ENCODE measurements around the gene MAGI2.

The MAGI2 gene

DNA sequence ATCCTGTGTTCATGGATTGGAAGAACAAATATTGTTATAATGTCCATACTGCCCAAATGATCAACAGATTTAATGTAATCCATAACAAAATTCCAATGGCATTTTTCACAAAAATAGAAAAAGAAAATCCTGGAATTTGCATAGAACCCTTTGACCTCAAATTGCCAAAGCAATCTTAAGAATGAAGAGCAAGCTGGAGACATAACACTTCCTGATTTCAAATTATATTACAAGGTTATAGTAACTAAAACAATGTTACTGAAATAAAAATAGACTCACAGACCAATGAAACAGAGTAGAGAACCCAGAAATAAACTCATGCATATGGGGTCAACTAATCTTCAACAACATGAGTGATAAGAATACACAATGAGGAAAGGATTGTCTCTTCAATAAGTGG is 1352.4 kb downstream of the MAGI2 start:
- DNase-seq (ENCODE audit: insufficient read length, low spot score) (no peak), FAIRE-seq (no peak)
- no peak for TF ChIP-seq POLR2A (IDR thresholded peaks at IDR 0.05; ENCODE audit: low read depth, low read length)
- no peak for TF ChIP-seq POLR2AphosphoS5 (IDR thresholded peaks at IDR 0.05; ENCODE audit: low read depth, low read length)
- TF ChIP-seq SPI1 (IDR thresholded peaks at IDR 0.05; ENCODE audit: low read depth, low read length): no peak
- no peak for TF ChIP-seq TAF1 (IDR thresholded peaks at IDR 0.05; ENCODE audit: low read depth, low read length)
- TF ChIP-seq PAX5 (IDR thresholded peaks at IDR 0.05; ENCODE audit: insufficient read depth, low read length, severe bottlenecking): no peak
- no peak for TF ChIP-seq POU2F2 (IDR thresholded peaks at IDR 0.05; ENCODE audit: low read depth, low read length)

DNA sequence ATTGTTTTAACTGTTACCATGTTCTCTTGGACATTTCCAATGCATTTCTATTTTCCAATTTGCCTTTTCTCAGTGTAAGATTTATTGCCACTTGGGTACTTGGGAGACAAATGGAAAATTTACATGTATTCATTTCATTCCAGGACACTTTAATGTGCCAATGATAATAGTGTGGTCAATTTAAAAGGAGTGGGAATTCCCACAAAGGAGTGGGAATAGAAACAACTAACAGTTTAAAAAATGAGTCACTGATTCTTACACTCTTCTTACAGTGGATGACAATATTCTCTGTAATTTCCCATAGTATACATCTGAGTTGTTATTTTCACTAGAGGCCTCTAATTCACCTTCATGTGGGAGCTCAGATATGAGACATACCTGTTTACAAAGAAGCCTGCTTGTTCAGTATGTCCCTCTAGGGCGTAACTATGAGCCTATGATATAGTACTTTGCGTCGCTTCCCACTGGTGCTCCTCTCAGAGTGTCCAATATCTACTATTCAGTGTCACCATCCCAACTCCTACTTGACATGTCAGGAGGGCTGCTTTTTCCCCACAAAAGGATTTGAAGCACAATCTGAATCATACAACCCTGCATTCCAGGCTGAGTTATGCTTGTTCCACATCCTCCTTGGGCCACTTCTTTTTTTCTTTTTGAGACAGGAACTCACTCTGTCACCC is 1353.6 kb downstream of the MAGI2 start:
- TF ChIP-seq POU2F2 (IDR thresholded peaks at IDR 0.05; ENCODE audit: low read depth, low read length) (no peak), POLR2A (IDR thresholded peaks at IDR 0.05; ENCODE audit: low read depth, low read length) (no peak), POLR2AphosphoS5 (IDR thresholded peaks at IDR 0.05; ENCODE audit: low read depth, low read length) (no peak), SPI1 (IDR thresholded peaks at IDR 0.05; ENCODE audit: low read depth, low read length) (no peak), PAX5 (IDR thresholded peaks at IDR 0.05; ENCODE audit: insufficient read depth, low read length, severe bottlenecking) (no peak), TAF1 (IDR thresholded peaks at IDR 0.05; ENCODE audit: low read depth, low read length) (no peak)
- DNase-seq (ENCODE audit: insufficient read length, low spot score): no peak
- no peak for FAIRE-seq

DNA sequence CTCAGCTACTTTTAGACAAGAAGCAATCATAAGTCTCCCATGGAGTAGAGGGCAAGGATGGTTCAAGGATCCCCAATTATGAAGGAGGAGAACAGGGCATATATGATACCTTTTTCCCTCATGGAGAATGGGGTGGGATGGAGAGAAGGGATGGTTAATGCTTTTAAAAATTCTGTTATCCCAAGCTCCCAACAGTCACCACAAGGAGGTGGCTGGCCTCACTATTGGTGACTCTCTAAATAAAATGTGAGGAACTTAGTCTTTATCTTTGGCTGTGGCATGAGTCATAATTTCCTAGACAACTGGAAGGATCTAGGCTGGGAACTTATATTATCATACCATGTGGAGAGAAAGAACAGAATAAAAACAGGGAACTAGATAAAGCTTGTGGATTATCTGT is 1357.9 kb downstream of the MAGI2 start:
- TF ChIP-seq POU2F2 (IDR thresholded peaks at IDR 0.05; ENCODE audit: low read depth, low read length) (no peak), TAF1 (IDR thresholded peaks at IDR 0.05; ENCODE audit: low read depth, low read length) (no peak), POLR2A (IDR thresholded peaks at IDR 0.05; ENCODE audit: low read depth, low read length) (no peak), SPI1 (IDR thresholded peaks at IDR 0.05; ENCODE audit: low read depth, low read length) (no peak), POLR2AphosphoS5 (IDR thresholded peaks at IDR 0.05; ENCODE audit: low read depth, low read length) (no peak)
- FAIRE-seq (no peak), DNase-seq (ENCODE audit: insufficient read length, low spot score) (no peak)

DNA sequence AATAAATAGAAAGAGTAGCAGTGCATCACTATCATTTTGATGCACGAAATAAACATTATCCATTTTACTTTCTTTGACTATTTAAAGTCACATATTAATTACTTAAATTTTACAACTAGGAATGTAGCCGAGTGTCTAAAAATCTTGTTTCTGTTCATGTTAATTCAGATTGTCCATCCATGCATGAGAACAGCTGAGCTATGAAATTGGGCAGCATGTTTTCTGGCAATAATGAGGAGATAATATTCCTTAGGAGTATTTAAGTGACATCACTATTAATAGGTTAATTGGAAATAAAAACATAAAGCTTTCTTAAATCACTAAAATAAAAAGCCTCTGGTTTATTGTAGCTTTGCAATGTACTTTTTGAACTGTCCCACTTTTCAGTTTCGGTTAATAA is 1361.1 kb downstream of the MAGI2 start:
- DNase-seq (ENCODE audit: insufficient read length, low spot score) (no peak), FAIRE-seq (no peak)
- TF ChIP-seq SPI1 (IDR thresholded peaks at IDR 0.05; ENCODE audit: low read depth, low read length) (no peak), POLR2A (IDR thresholded peaks at IDR 0.05; ENCODE audit: low read depth, low read length) (no peak), TAF1 (IDR thresholded peaks at IDR 0.05; ENCODE audit: low read depth, low read length) (no peak)

DNA sequence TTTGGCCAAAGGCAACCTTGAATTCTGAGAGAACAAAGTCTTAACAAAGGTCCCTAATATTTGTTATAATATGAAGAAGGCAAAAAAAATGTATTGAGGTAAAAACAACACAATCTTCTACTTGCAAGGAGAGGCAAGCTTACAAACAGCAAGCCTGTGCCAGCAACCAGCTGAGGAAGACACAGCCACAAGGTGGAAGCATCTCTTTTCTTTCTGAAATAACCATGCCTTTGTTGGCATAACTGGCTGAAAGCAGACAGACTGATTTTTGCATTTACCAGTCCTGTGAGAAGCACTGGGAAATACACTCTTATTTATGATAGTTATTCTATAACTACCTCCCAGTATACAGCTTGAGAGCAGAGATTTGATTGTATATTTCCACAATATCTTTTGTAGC is 1362.9 kb downstream of the MAGI2 start:
- no peak for TF ChIP-seq PAX5 (IDR thresholded peaks at IDR 0.05; ENCODE audit: insufficient read depth, low read length, severe bottlenecking)
- TF ChIP-seq POLR2AphosphoS5 (IDR thresholded peaks at IDR 0.05; ENCODE audit: low read depth, low read length): no peak
- TF ChIP-seq POLR2A (IDR thresholded peaks at IDR 0.05; ENCODE audit: low read depth, low read length): no peak
- TF ChIP-seq POU2F2 (IDR thresholded peaks at IDR 0.05; ENCODE audit: low read depth, low read length): no peak
- no peak for TF ChIP-seq SPI1 (IDR thresholded peaks at IDR 0.05; ENCODE audit: low read depth, low read length)
- no peak for TF ChIP-seq TAF1 (IDR thresholded peaks at IDR 0.05; ENCODE audit: low read depth, low read length)
- FAIRE-seq (no peak), DNase-seq (ENCODE audit: insufficient read length, low spot score) (no peak)

DNA sequence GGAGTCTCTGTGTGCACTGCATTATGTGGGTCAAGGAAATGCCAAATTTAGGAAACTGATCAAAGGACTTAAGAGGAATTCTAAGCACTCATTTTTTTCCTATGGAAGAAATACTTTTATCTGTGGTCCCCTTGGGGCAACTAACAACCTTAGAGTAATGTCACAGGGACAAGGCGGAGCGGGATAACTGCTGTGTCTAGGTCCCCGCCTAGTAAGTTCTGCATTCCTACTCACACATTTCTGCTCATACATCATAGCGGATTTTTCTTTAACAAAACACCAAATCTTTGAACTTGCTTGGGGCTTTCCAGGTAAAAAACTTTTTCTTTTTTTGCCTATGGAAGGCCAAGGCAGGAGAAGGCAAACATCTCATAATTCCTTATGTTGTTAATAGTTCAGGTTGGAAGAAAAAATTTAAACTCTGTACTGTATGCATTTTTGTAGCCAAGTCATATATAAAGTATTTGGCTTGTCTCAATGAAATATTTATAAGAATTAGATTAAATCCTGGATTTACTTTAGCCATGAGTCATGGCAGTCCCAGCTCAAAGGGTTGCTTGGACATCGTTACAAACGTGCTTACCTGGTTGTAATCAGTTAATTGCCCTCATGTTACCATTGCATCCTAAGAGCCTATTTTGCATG is 1369.9 kb downstream of the MAGI2 start:
- TF ChIP-seq POU2F2 (IDR thresholded peaks at IDR 0.05; ENCODE audit: low read depth, low read length): no peak
- no peak for TF ChIP-seq POLR2AphosphoS5 (IDR thresholded peaks at IDR 0.05; ENCODE audit: low read depth, low read length)
- TF ChIP-seq SPI1 (IDR thresholded peaks at IDR 0.05; ENCODE audit: low read depth, low read length): no peak
- no peak for TF ChIP-seq POLR2A (IDR thresholded peaks at IDR 0.05; ENCODE audit: low read depth, low read length)
- TF ChIP-seq TAF1 (IDR thresholded peaks at IDR 0.05; ENCODE audit: low read depth, low read length): no peak
- no peak for TF ChIP-seq PAX5 (IDR thresholded peaks at IDR 0.05; ENCODE audit: insufficient read depth, low read length, severe bottlenecking)
- FAIRE-seq (no peak), DNase-seq (ENCODE audit: insufficient read length, low spot score) (no peak)

DNA sequence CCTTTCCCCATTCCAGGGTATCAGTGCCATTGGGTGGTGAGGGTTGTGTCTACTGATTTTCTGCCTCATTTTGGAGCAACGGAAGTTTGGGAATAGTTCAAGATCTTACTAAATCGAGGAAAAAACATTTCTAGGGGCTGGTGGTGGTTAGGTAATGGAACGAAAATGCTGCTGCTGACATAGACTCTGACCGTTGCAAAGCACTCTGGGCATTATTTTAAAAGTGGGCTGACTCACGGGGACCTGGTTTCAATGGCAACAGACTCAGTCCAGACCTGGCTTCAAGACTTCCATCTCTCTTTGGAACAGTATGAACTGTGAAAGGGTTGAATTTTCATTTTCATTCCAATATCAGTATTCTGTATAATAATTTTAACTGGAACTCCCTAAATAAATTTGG is 1370.9 kb downstream of the MAGI2 start:
- no peak for FAIRE-seq
- no peak for DNase-seq (ENCODE audit: insufficient read length, low spot score)
- TF ChIP-seq PAX5 (IDR thresholded peaks at IDR 0.05; ENCODE audit: insufficient read depth, low read length, severe bottlenecking): no peak

DNA sequence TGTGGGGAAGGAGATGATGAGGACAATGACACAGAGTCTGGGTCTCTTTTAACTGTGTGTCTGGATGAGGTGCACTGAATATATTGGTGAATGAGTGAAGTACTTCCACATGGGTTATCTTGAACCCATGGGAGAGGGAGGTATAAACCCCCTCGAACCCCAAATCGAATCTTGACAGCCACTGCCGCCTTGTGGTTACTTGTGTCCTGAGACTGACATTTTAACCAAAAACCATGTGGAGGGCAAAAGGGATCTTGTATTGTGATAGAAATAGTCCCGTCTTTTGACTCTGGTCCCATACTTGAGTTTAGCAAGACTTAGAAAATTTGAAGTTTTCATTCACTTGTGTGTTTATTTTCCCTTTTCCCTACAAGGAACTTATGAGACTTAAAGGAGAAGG is 1371.6 kb downstream of the MAGI2 start:
- DNase-seq (ENCODE audit: insufficient read length, low spot score): no peak

DNA sequence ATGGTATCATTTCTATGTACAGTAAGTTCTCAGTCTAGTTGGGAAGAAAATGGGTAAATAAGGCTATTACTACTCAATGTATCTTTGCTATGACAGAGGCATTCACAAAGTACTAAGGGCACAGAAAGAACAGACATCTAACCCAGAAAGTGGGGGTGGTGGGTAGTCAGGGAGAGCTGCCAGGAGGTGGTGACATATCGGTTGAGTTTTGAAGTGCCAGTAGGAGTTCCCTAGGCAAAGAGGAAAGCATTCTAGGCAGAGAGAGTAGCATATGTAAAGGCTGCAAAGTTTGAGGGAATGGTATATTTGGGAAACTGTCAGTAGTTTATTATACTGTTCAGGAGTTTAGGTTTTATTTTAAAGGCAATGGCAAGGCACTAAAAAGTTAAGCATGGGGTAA is 1372.1 kb downstream of the MAGI2 start:
- DNase-seq (ENCODE audit: insufficient read length, low spot score) (no peak), FAIRE-seq (no peak)
- TF ChIP-seq TAF1 (IDR thresholded peaks at IDR 0.05; ENCODE audit: low read depth, low read length) (no peak), POLR2AphosphoS5 (IDR thresholded peaks at IDR 0.05; ENCODE audit: low read depth, low read length) (no peak), POU2F2 (IDR thresholded peaks at IDR 0.05; ENCODE audit: low read depth, low read length) (no peak), POLR2A (IDR thresholded peaks at IDR 0.05; ENCODE audit: low read depth, low read length) (no peak), SPI1 (IDR thresholded peaks at IDR 0.05; ENCODE audit: low read depth, low read length) (no peak), PAX5 (IDR thresholded peaks at IDR 0.05; ENCODE audit: insufficient read depth, low read length, severe bottlenecking) (no peak)

More for the DNA sequence above, 1371.6 kb downstream of the MAGI2 start:
- no peak for FAIRE-seq
- TF ChIP-seq POLR2AphosphoS5 (IDR thresholded peaks at IDR 0.05; ENCODE audit: low read depth, low read length) (no peak), POU2F2 (IDR thresholded peaks at IDR 0.05; ENCODE audit: low read depth, low read length) (no peak), POLR2A (IDR thresholded peaks at IDR 0.05; ENCODE audit: low read depth, low read length) (no peak), SPI1 (IDR thresholded peaks at IDR 0.05; ENCODE audit: low read depth, low read length) (no peak), TAF1 (IDR thresholded peaks at IDR 0.05; ENCODE audit: low read depth, low read length) (no peak), PAX5 (IDR thresholded peaks at IDR 0.05; ENCODE audit: insufficient read depth, low read length, severe bottlenecking) (no peak)

DNA sequence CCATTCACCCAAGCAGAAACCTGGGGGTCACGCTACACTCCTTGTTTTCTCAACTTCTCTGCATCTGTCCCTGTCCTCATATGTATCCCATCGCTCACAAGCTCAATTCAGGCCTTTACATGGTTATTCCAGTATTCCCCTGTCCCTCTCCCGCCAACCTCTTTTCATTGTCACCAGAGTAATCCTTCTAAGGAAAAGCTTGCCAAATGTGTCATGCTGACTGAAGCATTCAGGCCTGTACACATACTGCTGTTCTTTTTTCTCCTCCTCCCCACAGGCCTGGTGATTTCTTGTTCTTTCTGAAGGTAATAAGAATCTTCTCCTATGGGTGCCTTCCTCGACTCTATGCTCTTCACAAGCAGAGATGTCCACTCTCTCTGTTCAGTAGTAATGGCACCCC is 1372.7 kb downstream of the MAGI2 start:
- FAIRE-seq: no peak
- TF ChIP-seq PAX5 (IDR thresholded peaks at IDR 0.05; ENCODE audit: insufficient read depth, low read length, severe bottlenecking) (no peak), POLR2A (IDR thresholded peaks at IDR 0.05; ENCODE audit: low read depth, low read length) (no peak), SPI1 (IDR thresholded peaks at IDR 0.05; ENCODE audit: low read depth, low read length) (no peak), POU2F2 (IDR thresholded peaks at IDR 0.05; ENCODE audit: low read depth, low read length) (no peak), TAF1 (IDR thresholded peaks at IDR 0.05; ENCODE audit: low read depth, low read length) (no peak), POLR2AphosphoS5 (IDR thresholded peaks at IDR 0.05; ENCODE audit: low read depth, low read length) (no peak)
- no peak for DNase-seq (ENCODE audit: insufficient read length, low spot score)

All from GM12891 (cell line).